Naive thymus-derived CD4-positive, alpha-beta T cell (primary cell): Measurements from ENCODE around the gene SLC25A15. TPM values are rescaled to one million over a fixed set of nuclear protein-coding genes. Genes with fewer than 3 reads are reported as not detected.

Experiments
- ATAC-seq: fragments of 150-1000 bp; cut with Tn5 transposase; 2 replicates; pipeline ENCODE4 v1.10.0; 2021; ENCODE audit warnings: mild to moderate bottlenecking, moderate library complexity
- CTCF ChIA-PET: fragments of 350-600 bp; sonication (Branson Sonifier 250); formaldehyde crosslinking; loops from one replicate; lab custom pipeline; 2021; ENCODE audit warnings: antibody characterized with exemption; lab: Charles Lee
- POLR2A ChIA-PET: fragments of 350-600 bp; sonication (Branson Sonifier 250); formaldehyde crosslinking; loops from one replicate; lab custom pipeline; 2021; ENCODE audit warnings: antibody characterized with exemption, inconsistent platforms; lab: Charles Lee
- DNase-seq, 9 donors: peaks; one replicate each; pipeline versions ENCODE4 v3.0.0 to v3.0.0-alpha.2; 2020 to 2022; ENCODE audit warnings: mixed read lengths in 1 of 9
- H3K27ac ChIP-seq: one replicate; pipeline ENCODE4 v1.7.0; 2013; ENCODE audit warnings: mild to moderate bottlenecking, low read depth, low read length, moderate library complexity
- H3K27me3 ChIP-seq, 2 donors: one replicate each; pipeline ENCODE4 v1.7.0; 2013; ENCODE audit warnings: low read length in 2 of 2, mild to moderate bottlenecking in 2 of 2, moderate library complexity in 2 of 2; ENCODE audit not compliant: control insufficient read depth in 2 of 2, insufficient read depth in 2 of 2
- H3K36me3 ChIP-seq, 3 experiments: 1 replicate in 2 of 3; 2 replicates in 1 of 3; pipeline ENCODE4 v1.7.0; 2013; ENCODE audit warnings: low read length in 3 of 3, mild to moderate bottlenecking in 3 of 3, moderate library complexity in 1 of 3; ENCODE audit not compliant: insufficient read depth in 3 of 3, control insufficient read depth in 2 of 3
- H3K4me1 ChIP-seq, 2 donors: one replicate each; pipeline ENCODE4 v1.7.0; 2013; ENCODE audit warnings: low read length in 2 of 2, mild to moderate bottlenecking in 2 of 2, moderate library complexity in 1 of 2; ENCODE audit not compliant: control insufficient read depth in 2 of 2, insufficient read depth in 2 of 2
- H3K4me3 ChIP-seq: 2 replicates; pipeline ENCODE4 v1.7.0; 2013; ENCODE audit warnings: mild to moderate bottlenecking, low read length
- H3K9me3 ChIP-seq, 3 experiments: 1 replicate in 2 of 3; 2 replicates in 1 of 3; pipeline ENCODE4 v1.7.0; 2013; ENCODE audit warnings: low read length in 3 of 3; ENCODE audit not compliant: control insufficient read depth in 2 of 3
- H3K27ac Mint-ChIP-seq, 9 donors: one replicate each; pipeline ENCODE4 v1.8.0; 2020 to 2022; ENCODE audit warnings: mixed read lengths in 9 of 9, mild to moderate bottlenecking in 8 of 9, moderate library complexity in 5 of 9, inconsistent platforms in 2 of 9
- H3K27me3 Mint-ChIP-seq, 5 donors: one replicate each; pipeline ENCODE4 v1.8.0; 2021 to 2022; ENCODE audit warnings: mixed read lengths in 5 of 5, mild to moderate bottlenecking in 1 of 5
- H3K36me3 Mint-ChIP-seq, 5 donors: one replicate each; pipeline ENCODE4 v1.8.0; 2020 to 2022; ENCODE audit warnings: mixed read lengths in 5 of 5, mild to moderate bottlenecking in 3 of 5, inconsistent platforms in 1 of 5
- H3K4me1 Mint-ChIP-seq, 7 donors: one replicate each; pipeline ENCODE4 v1.8.0; 2020 to 2022; ENCODE audit warnings: mixed read lengths in 7 of 7, mild to moderate bottlenecking in 3 of 7, inconsistent platforms in 1 of 7
- H3K4me3 Mint-ChIP-seq, 10 donors: one replicate each; pipeline ENCODE4 v1.8.0; 2020 to 2022; ENCODE audit warnings: mild to moderate bottlenecking in 10 of 10, mixed read lengths in 10 of 10, moderate library complexity in 6 of 10, inconsistent platforms in 2 of 10
- H3K9me3 Mint-ChIP-seq, 11 donors: one replicate each; pipeline ENCODE4 v1.8.0; 2020 to 2022; ENCODE audit warnings: mixed read lengths in 11 of 11, mild to moderate bottlenecking in 4 of 11, inconsistent platforms in 1 of 11, moderate library complexity in 1 of 11
- intact Hi-C, 2 donors: fragments of 100-400 bp; cut with micrococcal nuclease; formaldehyde crosslinking; loops; one replicate each; pipeline ENCODE4 v1.15.1; 2023
- polyA plus RNA-seq, 2 donors: library from polyadenylated mRNA; unstranded; fragments of 300-500 nt; fragmentation: Illumina TruSeq; gene quantifications; one replicate each; pipeline ENCODE4 v1.2.3, GENCODE V29; 2021
- total RNA-seq, 6 experiments: library from RNA in 5 of 6; stranded (reverse) in 5 of 6; gene quantifications; 1 replicate in 5 of 6; 2 replicates in 1 of 6; pipeline ENCODE4 v1.2.3 and lab custom pipeline; 2021 to 2026

Gene SLC25A15
- total RNA-seq (10 to 100 TPM in 2 of 5 experiments, 1 to 10 TPM in 3; 4.3 to 11.8 (median 9.4) TPM), polyA plus RNA-seq (10 to 100 TPM in 1 of 2 donors, 1 to 10 TPM in 1; 6.0 to 10.9 TPM), total RNA-seq (lab: John Stamatoyannopoulos, UW) (10.5 reads per million, percentile 37 among the genes with 10 or more reads in this experiment)

DNA sequence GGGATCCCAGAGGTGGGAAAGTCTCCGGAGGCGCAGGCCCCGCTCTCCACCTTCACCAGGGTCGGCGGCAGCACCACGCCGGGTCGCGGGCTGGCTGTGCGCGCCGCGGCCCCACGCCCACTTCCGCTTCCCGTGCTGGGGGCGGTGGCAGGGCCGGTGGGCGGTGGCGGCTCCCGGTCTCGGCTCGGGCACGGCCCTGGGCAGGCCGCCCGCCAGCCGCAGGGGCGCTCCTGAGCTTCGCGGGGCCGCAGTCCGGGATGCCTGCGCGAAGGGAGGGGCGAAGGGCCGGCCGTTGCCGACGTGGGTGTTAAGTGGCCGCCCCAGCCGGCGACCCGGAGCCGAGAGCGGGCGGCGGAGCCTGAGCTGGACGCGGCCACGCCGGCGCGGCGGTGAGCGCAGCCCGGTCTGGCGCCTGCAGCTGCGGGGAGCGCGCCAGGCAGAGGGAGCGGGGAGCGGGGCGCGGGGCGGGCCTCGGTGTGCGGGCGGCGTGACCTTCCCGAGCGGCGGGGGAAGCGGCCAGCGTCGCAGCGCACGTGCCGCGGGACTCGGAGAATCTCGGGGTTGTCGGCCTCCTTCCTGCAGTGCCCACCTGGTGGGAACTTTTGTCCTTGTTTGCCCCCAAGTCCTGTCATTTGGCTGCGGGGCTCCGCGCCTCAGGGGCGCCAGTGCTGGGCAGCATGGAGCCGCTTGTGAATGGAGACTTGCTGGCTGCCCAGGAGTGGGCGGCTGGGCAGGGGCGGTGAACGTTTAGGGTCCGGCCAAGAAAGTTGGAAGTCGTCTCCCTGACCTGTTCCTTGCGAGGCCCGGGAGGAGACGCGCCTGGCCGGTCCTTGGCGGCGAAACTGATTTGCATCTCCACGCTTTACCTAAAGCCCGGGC lies at the start of gene SLC25A15:
SLC25A15 (plus strand) TSS at position 337 of the 879 bp plus-strand sequence. CDS start 3,616 bp downstream, outside the sequence.
- Mint-ChIP-seq H3K27ac (peak within 1 kb of the TSS; percentile 71 to 95 (median 82)), H3K9me3 (no peaks in the 10 kb centered on the region), H3K36me3 (peaks cover 0 to 13% (median 0%) of the 10 kb centered on the region in 5 donors), H3K27me3 (no peaks in the 10 kb centered on the region), H3K4me3 (peak within 1 kb of the TSS; percentile 73 to 91 (median 82)), H3K4me1 (peaks cover 11 to 42% (median 34%) of the 10 kb centered on the region in 7 donors)
- ChIA-PET CTCF (interaction anchor here (0.9 to 1.3 kb wide), 3 partner anchors 12 to 720 kb away, joined by 3 to 4 read pairs (median 3); no protein-coding TSS in a partner anchor), POLR2A (interaction anchor here (1.0 to 2.1 kb wide), 7 partner anchors 9 to 271 kb away, joined by 3 to 8 read pairs (median 4); no protein-coding TSS in a partner anchor)
- Histone ChIP-seq H3K27ac (peak within 1 kb of the TSS; percentile 75), H3K36me3 (peaks cover 0 to 3% (median 0%) of the 10 kb centered on the region in 3 experiments), H3K4me1 (peaks cover 3 to 4% of the 10 kb centered on the region in 2 donors), H3K4me3 (peak within 1 kb of the TSS; percentile 62), H3K9me3 (no peaks in the 10 kb centered on the region), H3K27me3 (no peaks in the 10 kb centered on the region)
- DNase-seq (peak; percentile 57 to 84 (median 72)), ATAC-seq (peak; percentile 93)
- intact Hi-C loops: loop anchor here (1.0 to 2.0 kb wide), 4 partner anchors 12 to 19 kb away; partner anchors contain the start of gene MRPS31 (in 2 of the 2)

DNA sequence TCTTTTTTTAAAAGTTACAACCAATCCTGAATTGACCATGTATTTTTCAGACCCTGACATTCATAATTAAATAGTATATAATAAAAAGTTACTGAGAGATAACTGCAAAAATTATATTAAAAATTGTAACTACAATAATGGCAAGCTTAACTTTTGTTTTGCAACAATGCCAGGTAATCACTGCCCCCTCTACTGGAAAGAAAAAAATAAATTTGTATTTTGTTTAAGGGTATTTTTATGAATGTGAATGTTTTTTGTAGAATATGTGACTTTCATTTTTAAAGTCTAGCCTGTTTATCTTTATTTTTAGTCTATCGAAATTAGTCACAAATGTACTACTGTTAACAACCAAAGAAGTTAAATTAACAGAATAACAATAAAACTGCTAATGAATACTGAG lies 40.1 kb upstream of the SLC25A15 start:
- no peak overlapping the region for H3K4me3 ChIP-seq
- Mint-ChIP-seq H3K9me3 (no peaks in the 10 kb centered on the region), H3K27ac (no peak overlapping the region), H3K4me1 (peaks cover 0 to 4% (median 0%) of the 10 kb centered on the region in 7 donors), H3K36me3 (peaks cover 4 to 39% (median 11%) of the 10 kb centered on the region in 5 donors), H3K27me3 (no peaks in the 10 kb centered on the region), H3K4me3 (no peak overlapping the region)
- H3K27me3 ChIP-seq: no peaks in the 10 kb centered on the region
- no peaks in the 10 kb centered on the region for H3K9me3 ChIP-seq
- ChIA-PET POLR2A (no interaction called here), CTCF (interaction anchor here (0.7 kb wide), 1 partner anchor 293 kb away, joined by 4 read pairs; no protein-coding TSS in a partner anchor)
- intact Hi-C loops: no loop called here
- peaks cover 0 to 28% (median 0%) of the 10 kb centered on the region in 3 experiments for H3K36me3 ChIP-seq
- ATAC-seq (no peak), DNase-seq (peak in 2 of 9 donors; percentile 14 to 17)
- H3K27ac ChIP-seq: no peak overlapping the region
- no peaks in the 10 kb centered on the region for H3K4me1 ChIP-seq

- Mint-ChIP-seq H3K36me3 (peaks cover 8 to 47% (median 28%) of the 10 kb centered on the region in 5 donors), H3K4me3 (no peak overlapping the region), H3K4me1 (peaks cover 0 to 12% (median under 1%) of the 10 kb centered on the region in 7 donors), H3K27me3 (no peaks in the 10 kb centered on the region), H3K9me3 (no peaks in the 10 kb centered on the region), H3K27ac (no peak overlapping the region)
- intact Hi-C loops: no loop called here
- CTCF ChIA-PET: no interaction called here
- ATAC-seq (no peak), DNase-seq (no peak)
- Histone ChIP-seq H3K27ac (no peak overlapping the region), H3K36me3 (peaks cover 0 to 47% (median 10%) of the 10 kb centered on the region in 3 experiments), H3K9me3 (no peaks in the 10 kb centered on the region), H3K4me1 (no peaks in the 10 kb centered on the region), H3K4me3 (no peak overlapping the region), H3K27me3 (no peaks in the 10 kb centered on the region)
- POLR2A ChIA-PET: no interaction called here
These were observed 34.2 kb upstream of the SLC25A15 start for GRCh38 chr13:40755082-40755700.

- no peak for DNase-seq
- Histone ChIP-seq H3K4me3 (no peak overlapping the region), H3K27ac (no peak overlapping the region), H3K9me3 (no peaks in the 10 kb centered on the region), H3K4me1 (no peaks in the 10 kb centered on the region), H3K36me3 (peaks cover 0 to 46% (median 13%) of the 10 kb centered on the region in 3 experiments), H3K27me3 (no peaks in the 10 kb centered on the region)
- ChIA-PET CTCF (no interaction called here), POLR2A (no interaction called here)
- Mint-ChIP-seq H3K27me3 (no peaks in the 10 kb centered on the region), H3K27ac (no peak overlapping the region), H3K4me3 (no peak overlapping the region), H3K36me3 (peaks cover 8 to 46% (median 28%) of the 10 kb centered on the region in 5 donors), H3K4me1 (peaks cover 0 to 14% (median 4%) of the 10 kb centered on the region in 7 donors), H3K9me3 (no peaks in the 10 kb centered on the region)
- ATAC-seq: no peak
- intact Hi-C loops: no loop called here
These were observed 33.4 kb upstream of the SLC25A15 start for GRCh38 chr13:40756042-40756441.

GRCh38 chr13:40758811-40759210 lies 30.6 kb upstream of the SLC25A15 start:
- intact Hi-C loops: no loop called here
- Mint-ChIP-seq H3K4me1 (peaks cover 14 to 31% (median 23%) of the 10 kb centered on the region in 7 donors), H3K36me3 (peaks cover 3 to 33% (median 21%) of the 10 kb centered on the region in 5 donors), H3K27me3 (no peaks in the 10 kb centered on the region), H3K27ac (peak overlapping the region in 3 of 9 donors; percentile 17 to 44 (median 43)), H3K4me3 (no peak overlapping the region), H3K9me3 (no peaks in the 10 kb centered on the region)
- no peaks in the 10 kb centered on the region for H3K27me3 ChIP-seq
- POLR2A ChIA-PET: no interaction called here
- no peaks in the 10 kb centered on the region for H3K9me3 ChIP-seq
- H3K4me3 ChIP-seq: no peak overlapping the region
- CTCF ChIA-PET: no interaction called here
- no peak for DNase-seq
- peaks cover 0 to 39% (median 13%) of the 10 kb centered on the region in 3 experiments for H3K36me3 ChIP-seq
- no peak for ATAC-seq
- H3K27ac ChIP-seq: no peak overlapping the region
- no peaks in the 10 kb centered on the region for H3K4me1 ChIP-seq

GRCh38 chr13:40762849-40763248 lies 26.6 kb upstream of the SLC25A15 start:
- intact Hi-C loops: no loop called here
- Histone ChIP-seq H3K36me3 (peaks cover 0 to 23% (median 6%) of the 10 kb centered on the region in 3 experiments), H3K4me3 (no peak overlapping the region), H3K9me3 (no peaks in the 10 kb centered on the region), H3K27me3 (no peaks in the 10 kb centered on the region), H3K4me1 (no peaks in the 10 kb centered on the region), H3K27ac (no peak overlapping the region)
- H3K9me3 Mint-ChIP-seq: no peaks in the 10 kb centered on the region
- ATAC-seq (no peak), DNase-seq (no peak)
- CTCF ChIA-PET: no interaction called here
- peaks cover 16 to 51% (median 41%) of the 10 kb centered on the region in 7 donors for H3K4me1 Mint-ChIP-seq
- peaks cover 3 to 25% (median 14%) of the 10 kb centered on the region in 5 donors for H3K36me3 Mint-ChIP-seq
- H3K27me3 Mint-ChIP-seq: no peaks in the 10 kb centered on the region
- H3K4me3 Mint-ChIP-seq: no peak overlapping the region
- POLR2A ChIA-PET: no interaction called here
- peak overlapping the region in 5 of 9 donors; percentile 0 to 76 (median 25) for H3K27ac Mint-ChIP-seq
